Psoas muscle (tissue), 8 donors: ENCODE measurements around the gene NF1. TPM values are rescaled to one million over a fixed set of nuclear protein-coding genes. Genes with fewer than 3 reads are reported as not detected.
A peak's percentile ranks its signal among the peaks of the same experiment; 100 is the strongest.

Experiments
- ATAC-seq, 4 donors: fragments of 200-7000 bp; cut with Tn5 transposase; one replicate each; pipeline ENCODE4 v1.9.1; 2020; ENCODE audit warnings: moderate library complexity in 3 of 4, mild to moderate bottlenecking in 2 of 4
- DNase-seq, 2 donors: peaks; one replicate each; pipeline ENCODE4 v3.0.0-alpha.2; 2020
- H3K27ac ChIP-seq: fragments of 200-600 bp; one replicate; pipeline ENCODE4 v1.8.0; 2022
- H3K27me3 ChIP-seq, 3 donors: fragments of 200-600 bp in 1 of 3; one replicate each; pipeline versions ENCODE4 v1.6.1 to v1.8.0; 2013 to 2022; ENCODE audit warnings: low read length in 2 of 3, mild to moderate bottlenecking in 2 of 3, moderate library complexity in 1 of 3; ENCODE audit not compliant: insufficient read depth in 3 of 3
- H3K36me3 ChIP-seq, 2 donors: fragments of 200-600 bp in 1 of 2; one replicate each; pipeline versions ENCODE4 v1.6.1 to v1.8.0; 2013 to 2022; ENCODE audit warnings: low read depth in 1 of 2, mild to moderate bottlenecking in 1 of 2, moderate library complexity in 1 of 2; ENCODE audit not compliant: insufficient read depth in 1 of 2
- H3K4me1 ChIP-seq: fragments of 200-600 bp; one replicate; pipeline ENCODE4 v1.8.0; 2022
- H3K4me3 ChIP-seq: fragments of 200-600 bp; one replicate; pipeline ENCODE4 v1.8.0; 2022; ENCODE audit warnings: mild to moderate bottlenecking
- H3K9me3 ChIP-seq: fragments of 200-600 bp; one replicate; pipeline ENCODE4 v1.8.0; 2022
- WGBS, 3 donors: extraction: QIAGEN DNeasy Blood & Tissue Kit; methylation state at CpG; one replicate each; pipeline versions ENCODE4 v1.1.6 to v1.1.7; 2013; 5-methylcytosine and 5-hydroxymethylcytosine counted together
- intact Hi-C, 2 donors: fragments of 100-400 bp; cut with DNase I; formaldehyde crosslinking; loops; one replicate each; pipeline versions ENCODE4 v1.11.0 to v1.14.2; 2022
- polyA plus RNA-seq, 3 donors: library from polyadenylated mRNA; stranded (reverse); fragments of 200-250 nt; gene quantifications; one replicate each; pipeline ENCODE4 v1.2.3, GENCODE V29; 2013
- total RNA-seq, 4 donors: library from RNA; stranded (reverse); fragmentation: NEBNext Ultra II Directional in 2 of 4; extraction: Animal tissue kit (Norgen Biotek cat#: 25700) in 2 of 4; gene quantifications; one replicate each; pipeline versions ENCODE4 v1.2.1 to v1.2.4, GENCODE V29; 2021 to 2023
- TF ChIP-seq, protein P1 (sequence below): fragments of 200-600 bp; IDR thresholded peaks from one replicate; pipeline ENCODE4 v1.8.0; 2022; ENCODE audit warnings: antibody characterized with exemption
- donor health status: healthy with polysubstance abuse.
- donor health status: DM: no; HTN: no; CAD: no; lungs with moderate emphysema.
- donor health status: Bipolar disorder and iron deficiency.
- donor health status: healthy.
- donor health status: DM: yes; HTN: yes; CAD: no.
- donor health status: DM: no; HTN: no; CAD: no.
- donor health status: DM: no; HTN: no; CAD: no.
- donor health status: DM: yes; HTN: yes; CAD: no.

The NF1 gene
- total and polyA plus RNA-seq, 7 donors: 3.5 to 35.5 (median 27.4) TPM

DNA sequence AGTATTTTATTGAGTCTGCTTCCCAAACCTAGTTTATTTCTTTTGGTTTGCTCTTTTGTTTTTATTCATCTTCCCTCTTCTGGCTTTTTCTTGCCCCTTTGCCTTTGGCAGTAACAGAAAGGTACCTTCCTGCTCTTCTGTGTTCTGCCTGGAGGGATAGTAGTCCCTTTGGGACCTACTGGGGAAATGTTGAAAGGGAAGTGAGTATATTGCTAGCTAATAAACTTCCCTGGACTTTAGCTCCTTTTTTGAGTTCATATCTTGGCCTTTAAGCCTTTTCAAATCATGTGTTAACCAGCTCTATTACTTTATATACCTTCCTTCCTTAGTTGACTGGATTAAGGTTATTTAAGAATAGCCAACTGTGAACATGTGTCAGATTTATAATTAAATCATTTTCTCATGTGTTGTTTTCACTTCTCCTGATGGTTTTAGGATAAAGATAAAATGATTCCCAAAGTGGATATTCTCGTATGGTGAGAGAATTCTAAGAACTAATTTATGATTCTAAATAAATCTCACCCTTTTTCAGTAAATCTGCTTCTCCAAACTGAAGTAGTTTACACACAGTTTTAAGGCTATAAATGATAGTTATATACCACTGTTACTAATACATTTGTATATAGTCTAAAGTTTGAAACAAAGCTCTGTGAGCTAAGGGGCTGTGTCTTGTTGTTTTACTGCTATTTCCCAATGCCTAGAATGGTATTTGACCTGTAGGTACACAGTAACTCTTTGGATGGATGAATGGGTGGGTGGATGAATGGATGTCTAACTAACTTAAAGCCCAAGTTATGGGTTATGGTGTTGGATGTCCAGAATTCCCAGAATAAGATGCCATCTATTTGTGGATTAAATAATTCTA, 156.6 kb downstream of the NF1 start:
- no peaks in the 10 kb centered on the region for H3K9me3 ChIP-seq
- peak overlapping the region; percentile 7 for H3K27ac ChIP-seq
- 69 to 73% (median 72%) methylated on average over 1 of the region's 1 CpG for WGBS, 3 donors
- intact Hi-C loops: no loop called here
- ATAC-seq: no peak
- H3K27me3 ChIP-seq: no peaks in the 10 kb centered on the region
- peaks cover 0 to 33% of the 10 kb centered on the region in 2 donors for H3K36me3 ChIP-seq
- no peaks in the 10 kb centered on the region for H3K4me1 ChIP-seq
- TF ChIP-seq, protein P1, sequence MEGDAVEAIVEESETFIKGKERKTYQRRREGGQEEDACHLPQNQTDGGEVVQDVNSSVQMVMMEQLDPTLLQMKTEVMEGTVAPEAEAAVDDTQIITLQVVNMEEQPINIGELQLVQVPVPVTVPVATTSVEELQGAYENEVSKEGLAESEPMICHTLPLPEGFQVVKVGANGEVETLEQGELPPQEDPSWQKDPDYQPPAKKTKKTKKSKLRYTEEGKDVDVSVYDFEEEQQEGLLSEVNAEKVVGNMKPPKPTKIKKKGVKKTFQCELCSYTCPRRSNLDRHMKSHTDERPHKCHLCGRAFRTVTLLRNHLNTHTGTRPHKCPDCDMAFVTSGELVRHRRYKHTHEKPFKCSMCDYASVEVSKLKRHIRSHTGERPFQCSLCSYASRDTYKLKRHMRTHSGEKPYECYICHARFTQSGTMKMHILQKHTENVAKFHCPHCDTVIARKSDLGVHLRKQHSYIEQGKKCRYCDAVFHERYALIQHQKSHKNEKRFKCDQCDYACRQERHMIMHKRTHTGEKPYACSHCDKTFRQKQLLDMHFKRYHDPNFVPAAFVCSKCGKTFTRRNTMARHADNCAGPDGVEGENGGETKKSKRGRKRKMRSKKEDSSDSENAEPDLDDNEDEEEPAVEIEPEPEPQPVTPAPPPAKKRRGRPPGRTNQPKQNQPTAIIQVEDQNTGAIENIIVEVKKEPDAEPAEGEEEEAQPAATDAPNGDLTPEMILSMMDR: no peak
- H3K4me3 ChIP-seq: no peak overlapping the region
- no peak for DNase-seq

GRCh38 chr17:31251970-31252328, 157.2 kb downstream of the NF1 start:
- H3K9me3 ChIP-seq: no peaks in the 10 kb centered on the region
- intact Hi-C loops: no loop called here
- H3K36me3 ChIP-seq: peaks cover 0 to 27% of the 10 kb centered on the region in 2 donors
- no peaks in the 10 kb centered on the region for H3K27me3 ChIP-seq
- no peaks in the 10 kb centered on the region for H3K4me1 ChIP-seq
- H3K4me3 ChIP-seq: no peak overlapping the region
- ATAC-seq (no peak), DNase-seq (no peak)
- TF ChIP-seq, protein P1: no peak
- no peak overlapping the region for H3K27ac ChIP-seq

DNA sequence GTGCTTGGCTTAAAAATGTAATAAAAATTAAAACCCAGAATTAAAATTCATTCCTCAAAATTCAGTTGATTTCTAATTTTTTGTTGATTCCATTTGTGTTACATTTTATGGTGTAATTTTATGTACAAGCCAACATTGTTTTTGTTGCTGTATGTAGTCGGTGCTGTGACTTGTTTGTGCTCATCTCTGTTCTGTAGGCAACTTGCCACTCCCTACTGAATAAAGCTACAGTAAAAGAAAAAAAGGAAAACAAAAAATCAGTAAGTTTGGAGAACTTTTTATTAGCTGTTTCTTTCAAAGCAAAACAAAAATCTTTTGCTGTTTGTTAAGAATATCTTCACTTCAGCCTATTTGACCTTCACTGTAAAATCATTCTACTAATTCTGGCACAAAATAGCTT, 158.0 kb downstream of the NF1 start:
- Histone ChIP-seq H3K9me3 (no peaks in the 10 kb centered on the region), H3K4me3 (no peak overlapping the region), H3K4me1 (no peaks in the 10 kb centered on the region), H3K27ac (no peak overlapping the region), H3K27me3 (no peaks in the 10 kb centered on the region), H3K36me3 (peaks cover 0 to 25% of the 10 kb centered on the region in 2 donors)
- WGBS, 3 donors: 81 to 84% (median 83%) methylated on average over 1 of the region's 1 CpG
- TF ChIP-seq, protein P1: no peak
- no peak for DNase-seq
- ATAC-seq: no peak
- intact Hi-C loops: no loop called here

DNA sequence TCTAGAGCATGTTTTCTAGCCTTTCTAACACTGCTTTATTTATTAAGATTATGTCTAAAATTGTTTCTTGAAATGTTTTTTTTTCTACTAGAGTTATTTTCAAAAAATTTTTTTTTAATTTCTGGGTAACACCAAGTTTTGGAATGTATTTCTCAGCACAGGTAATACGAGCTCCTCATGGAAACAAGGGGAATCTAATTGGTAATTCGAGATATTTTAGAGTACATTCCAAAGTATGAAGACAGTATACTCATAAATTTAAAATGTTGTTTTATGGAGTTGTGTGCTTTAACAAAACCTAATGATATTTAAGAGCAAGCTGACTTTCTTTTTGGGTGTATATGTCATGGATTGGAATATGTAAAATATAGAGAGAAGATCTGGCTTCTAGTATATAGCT, 159.9 kb downstream of the NF1 start:
- Histone ChIP-seq H3K27ac (no peak overlapping the region), H3K9me3 (no peaks in the 10 kb centered on the region), H3K4me3 (no peak overlapping the region), H3K36me3 (peaks cover 0 to 27% of the 10 kb centered on the region in 2 donors), H3K27me3 (no peaks in the 10 kb centered on the region), H3K4me1 (no peaks in the 10 kb centered on the region)
- TF ChIP-seq, protein P1: no peak
- WGBS, 3 donors: 66 to 78% (median 70%) methylated on average over 2 of the region's 2 CpGs
- no peak for ATAC-seq
- intact Hi-C loops: no loop called here
- no peak for DNase-seq

DNA sequence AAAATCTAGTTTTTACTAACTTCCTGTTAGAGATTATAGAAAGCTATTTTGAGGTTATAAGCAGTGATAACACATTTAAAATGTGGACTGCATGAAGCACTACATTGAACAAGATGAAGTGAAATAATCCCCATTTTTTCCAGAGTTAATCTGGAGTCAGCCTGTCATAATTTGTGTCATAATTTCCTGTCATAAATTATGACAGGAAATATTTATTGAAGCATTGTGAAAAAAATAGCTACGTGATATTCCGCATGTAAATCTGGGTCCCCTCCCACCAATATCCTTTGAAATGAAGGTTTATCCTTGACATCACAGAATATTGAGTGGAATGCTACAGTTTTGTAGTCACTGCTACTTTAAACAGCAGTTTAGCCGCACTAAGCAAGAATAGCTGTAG, 162.2 kb downstream of the NF1 start:
- Histone ChIP-seq H3K36me3 (peaks cover 0 to 45% of the 10 kb centered on the region in 2 donors), H3K4me3 (no peak overlapping the region), H3K9me3 (no peaks in the 10 kb centered on the region), H3K27ac (no peak overlapping the region), H3K27me3 (no peaks in the 10 kb centered on the region), H3K4me1 (no peaks in the 10 kb centered on the region)
- ATAC-seq: no peak
- TF ChIP-seq, protein P1: no peak
- 73 to 84% (median 82%) methylated on average over 3 of the region's 3 CpGs for WGBS, 3 donors
- intact Hi-C loops: no loop called here
- DNase-seq: no peak
